ENCODE results near the gene FOXA3.

Gene FOXA3

GRCh38 chr19:45881909-45882528, 17.9 kb downstream of the FOXA3 start:
- no peak overlapping the region for H3K4me3 ChIP-seq (ENCODE audit: low read length)
- DNase-seq (ENCODE audit: low read depth), result no peak
- TF ChIP-seq CTCF (conservative IDR thresholded peaks at IDR 0.05; ENCODE audit: low read length), result no peak

- peak; percentile 83 for DNase-seq (ENCODE audit: low read depth)
- H3K4me3 ChIP-seq (ENCODE audit: low read length), result peak overlapping the region; percentile 38
- peak; percentile 98 for TF ChIP-seq CTCF (conservative IDR thresholded peaks at IDR 0.05; ENCODE audit: low read length)
These were observed 18.8 kb downstream of the FOXA3 start for GRCh38 chr19:45882652-45883585.

- H3K4me3 ChIP-seq (ENCODE audit: low read length), result peak overlapping the region; percentile 33
- no peak for TF ChIP-seq CTCF (conservative IDR thresholded peaks at IDR 0.05; ENCODE audit: low read length)
- DNase-seq (ENCODE audit: low read depth), result no peak
These were observed 19.4 kb downstream of the FOXA3 start for GRCh38 chr19:45883586-45883880.

GRCh38 chr19:45883881-45884681, 20.0 kb downstream of the FOXA3 start:
- no peak for DNase-seq (ENCODE audit: low read depth)
- peak overlapping the region; percentile 33 for H3K4me3 ChIP-seq (ENCODE audit: low read length)
- TF ChIP-seq CTCF (conservative IDR thresholded peaks at IDR 0.05; ENCODE audit: low read length), result no peak

- DNase-seq (ENCODE audit: low read depth), result no peak
- no peak for TF ChIP-seq CTCF (conservative IDR thresholded peaks at IDR 0.05; ENCODE audit: low read length)
- peak overlapping the region; percentile 76 for H3K4me3 ChIP-seq (ENCODE audit: low read length)
These were observed 20.8 kb downstream of the FOXA3 start for GRCh38 chr19:45884682-45885555.

- no peak for TF ChIP-seq CTCF (conservative IDR thresholded peaks at IDR 0.05; ENCODE audit: low read length)
- peak within 1 kb of the TSS; percentile 76 for H3K4me3 ChIP-seq (ENCODE audit: low read length)
- DNase-seq (ENCODE audit: low read depth), result peak; percentile 92
These were observed 21.7 kb downstream of the FOXA3 start, which contains the start of gene IRF2BP1 for GRCh38 chr19:45885556-45886426. Gene IRF2BP1 (minus strand): TSS chr19:45886141. CDS start chr19:45885774, 367 bp downstream.
